Brain microvascular endothelial cell (primary cell): ENCODE measurements around the gene CFDP1.

Experiments
- DNase-seq: peaks from one replicate; pipeline ENCODE4 v3.0.0-alpha.2; 2020
- H3K27ac ChIP-seq: fragments of 250-450 bp; sonication (Bioruptor Pico); 2 replicates; pipeline ENCODE4 v1.5.1; 2020; ENCODE audit warnings: mild to moderate bottlenecking, moderate library complexity
- H3K27me3 ChIP-seq: fragments of 250-450 bp; sonication (Bioruptor Pico); replicated peaks from 2 replicates; pipeline ENCODE4 v1.5.1; 2020; ENCODE audit warnings: mild to moderate bottlenecking
- H3K36me3 ChIP-seq: fragments of 250-450 bp; sonication (Bioruptor Pico); replicated peaks from 2 replicates; pipeline ENCODE4 v1.5.1; 2020; ENCODE audit warnings: mild to moderate bottlenecking
- H3K4me3 ChIP-seq: 2 replicates; pipeline ENCODE4 v1.5.1; 2011; ENCODE audit warnings: low read depth, mild to moderate bottlenecking, control low read depth, low read length, moderate library complexity
- CTCF ChIP-seq: IDR thresholded peaks from 2 replicates; pipeline ENCODE4 v1.5.1; 2011; ENCODE audit warnings: low read depth, mild to moderate bottlenecking, moderate library complexity, low read length, control low read depth, inconsistent platforms; ENCODE audit errors: missing control alignments
- in situ Hi-C: cut with HindIII; loops from 2 replicates; pipeline ENCODE4 v1.10.0; 2017; ENCODE audit warnings: low sequenced_read_pairs, low pct_ligation_motif_present

The CFDP1 gene

GRCh38 chr16:75402821-75403475 lies 30.4 kb downstream of the CFDP1 start:
- in situ Hi-C loops: loop anchor here (25.0 kb wide), 1 partner anchor 216 kb away; no protein-coding TSS in a partner anchor
- peak overlapping the region; percentile 77 for H3K27ac ChIP-seq
- TF ChIP-seq CTCF: peak; percentile 65
- no peaks in the 10 kb centered on the region for H3K27me3 ChIP-seq
- DNase-seq: peak; percentile 48
- H3K4me3 ChIP-seq: no peak overlapping the region
- peaks cover 7% of the 10 kb centered on the region for H3K36me3 ChIP-seq

GRCh38 chr16:75402159-75402820 lies 31.0 kb downstream of the CFDP1 start:
- DNase-seq: peak; percentile 37
- in situ Hi-C loops: loop anchor here (25.0 kb wide), 1 partner anchor 215 kb away; no protein-coding TSS in a partner anchor
- Histone ChIP-seq H3K36me3 (peaks cover 7% of the 10 kb centered on the region), H3K27ac (peak overlapping the region; percentile 77), H3K4me3 (no peak overlapping the region), H3K27me3 (no peaks in the 10 kb centered on the region)
- no peak for TF ChIP-seq CTCF

- in situ Hi-C loops: loop anchor here (25.0 kb wide), 1 partner anchor 214 kb away; no protein-coding TSS in a partner anchor
- H3K27ac ChIP-seq: peak overlapping the region; percentile 77
- peaks cover 4% of the 10 kb centered on the region for H3K36me3 ChIP-seq
- TF ChIP-seq CTCF: no peak
- H3K4me3 ChIP-seq: no peak overlapping the region
- H3K27me3 ChIP-seq: no peaks in the 10 kb centered on the region
- no peak for DNase-seq
Measured at GRCh38 chr16:75401691-75402090, 31.6 kb downstream of the CFDP1 start.

GRCh38 chr16:75398333-75398732 lies 35.0 kb downstream of the CFDP1 start:
- no peak for DNase-seq
- Histone ChIP-seq H3K27me3 (no peaks in the 10 kb centered on the region), H3K36me3 (peaks cover 3% of the 10 kb centered on the region), H3K27ac (no peak overlapping the region), H3K4me3 (no peak overlapping the region)
- TF ChIP-seq CTCF: no peak
- in situ Hi-C loops: no loop called here

GRCh38 chr16:75394941-75395340 lies 38.4 kb downstream of the CFDP1 start:
- Histone ChIP-seq H3K27ac (no peak overlapping the region), H3K4me3 (no peak overlapping the region), H3K27me3 (no peaks in the 10 kb centered on the region), H3K36me3 (peaks cover 9% of the 10 kb centered on the region)
- DNase-seq: no peak
- in situ Hi-C loops: no loop called here
- no peak for TF ChIP-seq CTCF

- in situ Hi-C loops: no loop called here
- Histone ChIP-seq H3K27ac (no peak overlapping the region), H3K36me3 (peaks cover 9% of the 10 kb centered on the region), H3K4me3 (no peak overlapping the region), H3K27me3 (no peaks in the 10 kb centered on the region)
- no peak for TF ChIP-seq CTCF
- DNase-seq: no peak
Measured at GRCh38 chr16:75392906-75393305, 40.4 kb downstream of the CFDP1 start.
